T-helper 1 cell treated with Interleukin-12 subunit alpha and Interleukin-12 subunit beta and Interleukin-4 antibody, amounts not matched to agents 30 μg/mL and 1 μg/mL, for 36 hours (primary cell): Measurements from ENCODE around the gene C18orf63.
A peak's percentile ranks its signal among the peaks of the same experiment; 100 is the strongest.
"Not testable (repeated sequence)": the region's sequence is repeated elsewhere in the genome, so short reads cannot be mapped to it uniquely, and the experiment has no call there.

Source experiments
- H3K27ac Mint-ChIP-seq: one replicate; pipeline ENCODE4 v1.8.0; 2021; ENCODE audit warnings: mild to moderate bottlenecking, mixed read lengths
- H3K27me3 Mint-ChIP-seq: one replicate; pipeline ENCODE4 v1.8.0; 2021; ENCODE audit warnings: low read depth, mixed read lengths
- H3K36me3 Mint-ChIP-seq: one replicate; pipeline ENCODE4 v1.8.0; 2021; ENCODE audit warnings: low read depth, mixed read lengths
- H3K4me1 Mint-ChIP-seq: one replicate; pipeline ENCODE4 v1.8.0; 2021; ENCODE audit warnings: low read depth, mixed read lengths
- H3K4me3 Mint-ChIP-seq: one replicate; pipeline ENCODE4 v1.8.0; 2021; ENCODE audit warnings: mild to moderate bottlenecking, moderate library complexity, mixed read lengths
- H3K9me3 Mint-ChIP-seq: one replicate; pipeline ENCODE4 v1.8.0; 2021; ENCODE audit warnings: mixed read lengths

The C18orf63 gene

DNA sequence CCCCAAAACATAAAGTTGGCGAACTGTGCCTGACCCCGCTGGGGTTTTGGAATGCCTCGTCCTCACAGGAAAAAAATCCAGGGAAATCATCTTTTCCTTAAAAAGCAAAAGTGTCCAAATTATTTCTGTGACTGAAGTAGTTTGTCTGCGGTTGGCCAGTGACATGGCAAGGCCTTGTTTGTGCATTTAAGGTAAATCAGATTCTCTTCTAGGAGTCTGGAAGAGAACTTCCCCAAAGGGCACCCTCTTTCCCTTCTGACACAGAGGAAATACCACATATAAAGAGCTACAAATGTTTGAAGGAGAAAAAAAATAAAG, 23.1 kb upstream of the C18orf63 start:
- Mint-ChIP-seq H3K27ac (no peak overlapping the region), H3K4me1 (peaks cover 8% of the 10 kb centered on the region), H3K36me3 (peaks cover 5% of the 10 kb centered on the region), H3K27me3 (peaks cover 7% of the 10 kb centered on the region), H3K9me3 (no peaks in the 10 kb centered on the region), H3K4me3 (peak overlapping the region; percentile 89)

DNA sequence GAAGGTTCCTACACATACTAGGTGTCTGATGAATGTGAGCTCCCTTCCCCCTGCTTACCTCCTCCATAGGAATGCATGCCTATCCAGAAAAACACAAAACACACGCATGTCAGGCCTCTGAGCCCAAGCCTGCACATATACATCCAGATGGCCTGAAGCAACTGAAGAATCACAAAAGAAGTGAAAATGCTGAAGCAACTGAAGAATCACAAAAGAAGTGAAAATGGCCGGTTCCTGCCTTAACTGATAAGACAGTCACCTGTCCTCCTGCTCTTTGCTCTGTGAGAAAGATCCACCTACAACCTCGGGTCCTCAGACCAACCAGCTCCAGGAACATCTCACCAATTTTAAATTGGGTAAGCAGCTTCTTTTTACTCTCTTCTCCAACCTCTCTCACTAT, 22.7 kb upstream of the C18orf63 start:
- not testable (repeated sequence) for H3K27ac Mint-ChIP-seq, H3K4me1 Mint-ChIP-seq, H3K27me3 Mint-ChIP-seq, H3K36me3 Mint-ChIP-seq, H3K9me3 Mint-ChIP-seq
- peak overlapping the region; percentile 29 for H3K4me3 Mint-ChIP-seq

DNA sequence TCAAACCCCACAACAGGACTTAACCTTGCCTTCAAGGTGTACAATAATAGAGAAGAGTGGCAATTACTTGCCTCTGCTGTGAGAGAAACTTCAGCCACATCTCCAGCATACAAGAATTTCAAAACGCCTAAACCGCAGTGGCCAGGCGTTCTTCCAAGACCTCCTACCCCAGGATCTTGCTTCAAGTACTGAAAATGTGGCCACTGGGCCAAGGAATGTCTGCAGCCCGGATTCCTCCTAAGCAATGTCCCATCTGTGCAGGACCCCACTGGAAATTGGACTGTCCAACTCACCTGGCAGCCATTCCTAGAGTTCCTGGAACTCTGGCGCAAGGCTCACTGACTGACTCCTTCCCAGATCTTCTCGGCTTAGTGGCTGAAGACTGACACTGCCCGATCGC, 21.1 kb upstream of the C18orf63 start:
- Mint-ChIP-seq H3K27me3 (peaks cover 11% of the 10 kb centered on the region), H3K9me3 (no peaks in the 10 kb centered on the region), H3K4me1 (peaks cover 8% of the 10 kb centered on the region), H3K4me3 (no peak overlapping the region), H3K36me3 (peaks cover 5% of the 10 kb centered on the region), H3K27ac (no peak overlapping the region)

DNA sequence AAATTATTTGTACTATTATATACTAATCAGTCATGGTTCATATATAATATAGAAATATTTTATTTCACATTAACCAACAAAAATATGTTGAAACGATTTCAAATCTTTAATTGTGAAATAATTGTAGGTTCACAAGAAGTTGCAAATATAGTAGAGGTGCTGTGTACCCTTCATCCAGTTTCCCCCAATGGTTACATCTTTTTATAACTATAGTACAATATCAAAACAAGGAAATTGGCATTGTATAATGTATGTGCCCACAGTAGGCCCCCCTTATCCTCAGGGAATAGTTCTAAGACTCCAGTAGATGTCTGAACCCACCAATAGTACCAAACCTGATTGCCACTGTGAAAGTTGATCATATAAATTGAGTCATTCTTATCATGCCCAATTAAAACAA, 16.5 kb upstream of the C18orf63 start:
- Mint-ChIP-seq H3K9me3 (no peaks in the 10 kb centered on the region), H3K4me3 (no peak overlapping the region), H3K27me3 (peaks cover 37% of the 10 kb centered on the region), H3K36me3 (no peaks in the 10 kb centered on the region), H3K4me1 (no peaks in the 10 kb centered on the region), H3K27ac (no peak overlapping the region)

DNA sequence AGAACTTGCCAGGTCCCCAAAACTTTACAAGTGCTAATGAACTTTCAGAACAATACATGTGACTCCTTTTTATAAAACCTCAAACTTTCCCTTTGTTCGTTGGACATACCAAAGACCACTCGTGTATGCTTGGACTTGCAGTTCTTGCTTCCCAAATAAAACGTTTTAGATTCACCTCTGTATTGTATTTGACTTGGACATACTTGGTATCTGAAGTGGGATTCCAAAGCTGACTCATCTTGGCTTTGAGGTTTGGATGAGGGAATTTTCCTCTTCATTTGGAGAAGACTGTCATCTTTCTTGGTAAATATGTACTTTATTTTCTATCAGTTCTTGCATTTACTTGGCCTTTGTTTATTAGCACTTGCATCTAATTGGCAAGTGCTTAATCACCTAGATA, 15.9 kb upstream of the C18orf63 start:
- no peaks in the 10 kb centered on the region for H3K4me1 Mint-ChIP-seq
- peaks cover 42% of the 10 kb centered on the region for H3K27me3 Mint-ChIP-seq
- H3K4me3 Mint-ChIP-seq: no peak overlapping the region
- no peaks in the 10 kb centered on the region for H3K9me3 Mint-ChIP-seq
- H3K27ac Mint-ChIP-seq: no peak overlapping the region
- no peaks in the 10 kb centered on the region for H3K36me3 Mint-ChIP-seq

DNA sequence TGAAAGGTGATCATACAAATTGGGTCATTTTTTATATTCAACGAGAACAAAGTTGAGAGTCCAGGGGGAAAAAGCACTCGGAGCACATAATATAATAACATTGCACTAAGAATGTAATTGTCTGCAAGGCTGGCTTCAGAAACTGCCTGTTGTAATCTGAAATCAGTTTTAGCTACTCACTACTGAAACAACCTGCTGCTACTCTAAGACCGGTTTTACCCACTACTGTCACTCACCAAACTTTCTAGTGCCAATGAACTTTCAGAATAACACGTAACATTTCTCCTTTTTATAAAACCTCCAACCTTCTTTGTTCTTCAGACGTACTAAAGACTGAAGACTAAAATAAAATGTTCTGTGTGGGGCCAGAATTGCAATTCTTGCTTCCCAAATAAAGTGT, 12.3 kb upstream of the C18orf63 start:
- Mint-ChIP-seq H3K4me1 (no peaks in the 10 kb centered on the region), H3K27me3 (peaks cover 61% of the 10 kb centered on the region), H3K4me3 (no peak overlapping the region), H3K9me3 (no peaks in the 10 kb centered on the region), H3K27ac (no peak overlapping the region), H3K36me3 (no peaks in the 10 kb centered on the region)

DNA sequence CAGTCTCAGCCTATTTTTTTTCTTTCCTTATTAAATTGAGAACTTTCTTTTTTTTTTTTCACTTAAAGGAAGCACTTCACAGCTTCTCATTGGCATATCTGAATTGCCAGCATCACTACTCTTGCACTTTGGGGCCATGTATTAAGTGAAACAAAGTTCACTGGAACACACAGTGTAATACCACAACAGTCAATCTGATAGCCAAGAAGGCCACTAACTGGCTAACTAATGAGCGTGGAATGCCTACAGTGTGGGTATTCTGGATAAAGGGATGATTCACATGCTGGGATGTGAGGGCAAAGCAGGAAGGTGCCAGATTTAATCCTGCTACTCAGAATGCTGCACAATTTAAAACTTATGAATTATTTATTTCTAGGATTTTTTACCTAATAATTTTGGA, 11.7 kb upstream of the C18orf63 start:
- Mint-ChIP-seq H3K36me3 (no peaks in the 10 kb centered on the region), H3K4me1 (no peaks in the 10 kb centered on the region), H3K4me3 (no peak overlapping the region), H3K27ac (no peak overlapping the region), H3K9me3 (no peaks in the 10 kb centered on the region), H3K27me3 (peaks cover 60% of the 10 kb centered on the region)

DNA sequence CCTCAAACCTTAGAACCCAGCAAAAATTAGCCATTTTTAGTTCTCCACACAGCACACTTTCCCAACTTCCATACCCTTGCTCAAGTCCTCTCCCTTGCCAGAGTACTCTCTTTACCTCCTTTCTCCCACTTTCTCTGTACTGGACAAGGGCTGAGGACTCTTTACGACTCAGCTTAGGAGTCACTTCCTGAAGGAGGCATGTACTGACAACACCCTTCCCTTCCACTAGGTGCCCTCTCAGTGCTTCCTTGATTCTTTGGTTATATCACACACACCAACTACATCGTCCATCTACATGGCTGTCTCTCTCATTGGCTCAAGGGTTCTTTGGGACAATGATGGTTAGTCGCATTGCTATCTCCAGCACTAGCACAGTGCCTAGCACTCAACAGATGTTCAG, 5.2 kb upstream of the C18orf63 start:
- H3K27me3 Mint-ChIP-seq: peaks cover 36% of the 10 kb centered on the region
- H3K36me3 Mint-ChIP-seq: no peaks in the 10 kb centered on the region
- no peak overlapping the region for H3K4me3 Mint-ChIP-seq
- no peaks in the 10 kb centered on the region for H3K9me3 Mint-ChIP-seq
- no peak overlapping the region for H3K27ac Mint-ChIP-seq
- no peaks in the 10 kb centered on the region for H3K4me1 Mint-ChIP-seq

DNA sequence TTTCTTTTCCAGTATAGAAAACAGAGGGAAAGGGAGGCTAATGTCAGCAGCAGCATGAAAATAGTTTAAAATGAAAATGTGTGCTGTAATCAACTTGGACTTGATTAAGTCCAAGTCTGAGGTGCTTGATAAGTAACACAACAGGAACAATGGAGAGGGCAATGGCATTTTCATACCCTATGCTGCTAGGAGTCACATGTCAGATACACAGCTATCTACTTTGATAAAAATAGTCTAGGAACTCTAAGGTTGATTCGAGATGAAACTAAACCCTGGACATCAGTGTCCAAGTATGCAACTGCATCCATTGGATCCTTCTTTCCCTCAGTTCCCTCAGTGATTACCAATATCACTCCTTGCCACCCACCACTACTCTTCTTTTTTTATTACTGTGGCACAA, 4.6 kb upstream of the C18orf63 start:
- no peak overlapping the region for H3K4me3 Mint-ChIP-seq
- H3K9me3 Mint-ChIP-seq: no peaks in the 10 kb centered on the region
- H3K27ac Mint-ChIP-seq: no peak overlapping the region
- no peaks in the 10 kb centered on the region for H3K4me1 Mint-ChIP-seq
- peaks cover 30% of the 10 kb centered on the region for H3K27me3 Mint-ChIP-seq
- no peaks in the 10 kb centered on the region for H3K36me3 Mint-ChIP-seq

DNA sequence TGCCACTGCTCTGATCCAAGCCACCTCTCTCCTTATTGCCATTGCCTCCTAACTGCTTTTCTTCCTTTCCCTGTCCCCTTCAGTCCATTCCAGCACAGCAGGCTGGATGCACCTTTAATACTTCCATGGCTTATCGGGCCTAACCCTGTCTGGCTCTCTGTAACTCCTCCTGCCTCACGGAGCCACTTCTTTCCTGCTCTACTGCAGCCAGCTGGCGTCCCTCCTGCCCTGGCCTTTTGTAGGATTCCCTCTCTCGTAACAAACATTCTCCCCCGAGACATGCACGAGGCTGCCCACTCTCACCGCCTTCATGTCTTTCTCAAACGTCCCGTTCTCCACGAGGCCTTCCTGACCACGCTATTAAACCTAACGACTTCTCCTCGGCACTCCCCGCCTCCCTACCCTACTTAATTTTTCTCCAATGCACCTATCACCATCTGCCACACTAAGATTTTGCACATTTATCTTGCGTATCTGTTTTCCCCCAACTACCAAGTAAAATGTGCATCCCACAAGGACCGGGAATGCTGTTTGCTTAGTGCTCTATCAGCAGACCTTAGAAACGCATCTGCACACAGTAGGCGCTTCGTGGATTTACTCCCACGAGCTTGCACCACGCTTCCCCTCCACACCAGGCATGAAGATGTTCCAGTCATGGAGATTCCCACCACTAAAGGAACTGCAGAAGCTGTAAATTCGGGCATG, 728 bp upstream of the C18orf63 start:
- Mint-ChIP-seq H3K27me3 (peaks cover 18% of the 10 kb centered on the region), H3K4me3 (no peak overlapping the region), H3K4me1 (no peaks in the 10 kb centered on the region), H3K9me3 (no peaks in the 10 kb centered on the region), H3K27ac (no peak overlapping the region), H3K36me3 (no peaks in the 10 kb centered on the region)

DNA sequence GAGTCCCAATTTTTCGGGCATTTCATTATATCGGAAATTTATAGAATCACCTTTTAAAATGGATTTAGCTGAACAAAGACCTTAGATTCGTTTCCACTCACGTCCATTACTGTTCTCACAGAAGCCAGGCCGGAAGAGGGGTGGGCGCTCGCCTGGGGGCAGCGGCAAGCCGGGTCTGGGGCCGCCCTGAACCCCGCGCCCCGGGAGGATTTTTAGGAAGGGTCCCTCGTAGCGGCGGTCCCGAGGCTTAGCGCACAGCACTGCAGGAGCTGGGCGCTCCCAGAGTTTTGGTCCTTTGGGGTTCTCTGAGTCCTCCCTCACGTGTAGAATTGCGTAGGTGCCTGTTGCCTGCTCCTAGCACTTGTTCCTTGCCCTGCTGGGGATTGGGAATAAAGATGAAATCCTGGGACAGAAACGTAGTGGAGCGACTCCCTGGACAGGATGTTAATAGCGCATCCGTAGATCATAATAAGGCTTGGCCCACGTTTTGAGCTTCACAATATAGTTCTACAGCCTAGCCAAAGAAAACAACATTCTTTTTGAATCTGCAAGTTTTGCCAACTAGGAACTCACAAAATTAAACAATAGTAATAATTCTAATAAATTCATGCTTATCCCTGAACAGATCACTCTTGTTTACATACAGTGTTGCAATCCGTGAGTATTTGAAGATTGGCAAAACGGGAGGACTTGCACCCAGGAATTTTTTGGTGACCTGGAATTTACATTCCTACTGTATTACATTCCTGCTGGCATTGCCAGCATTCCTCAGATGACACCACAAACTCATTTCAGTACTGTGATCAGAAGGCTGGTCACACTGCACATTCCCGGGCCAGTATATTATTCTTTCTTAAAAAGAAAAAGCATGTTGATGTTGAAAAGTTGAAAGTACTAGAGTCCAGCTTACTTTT, 875 bp downstream of the C18orf63 start:
- no peak overlapping the region for H3K27ac Mint-ChIP-seq
- H3K4me1 Mint-ChIP-seq: no peaks in the 10 kb centered on the region
- H3K36me3 Mint-ChIP-seq: no peaks in the 10 kb centered on the region
- no peak overlapping the region for H3K4me3 Mint-ChIP-seq
- no peaks in the 10 kb centered on the region for H3K9me3 Mint-ChIP-seq
- H3K27me3 Mint-ChIP-seq: peaks cover 18% of the 10 kb centered on the region

DNA sequence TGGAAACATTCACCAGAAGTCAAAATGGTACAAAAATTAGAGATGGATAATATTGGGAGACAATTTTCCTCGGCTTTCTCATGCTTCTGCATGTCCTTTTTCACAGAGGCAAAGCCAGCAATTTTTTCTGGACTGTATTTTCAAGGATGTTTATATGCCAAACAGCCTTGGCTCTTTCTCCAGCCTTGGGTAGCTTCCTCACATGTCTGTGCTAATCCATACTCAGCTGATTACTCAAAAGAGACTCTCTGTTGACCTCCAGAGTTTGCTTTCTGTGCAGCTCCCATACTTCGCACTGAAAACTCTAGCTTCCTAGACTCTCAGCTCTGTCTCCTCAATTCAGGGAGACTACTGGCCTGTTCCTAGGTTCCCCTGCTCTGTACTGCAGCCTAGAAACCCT, 10.6 kb downstream of the C18orf63 start:
- Mint-ChIP-seq H3K4me3 (no peak overlapping the region), H3K27ac (no peak overlapping the region), H3K4me1 (no peaks in the 10 kb centered on the region), H3K36me3 (no peaks in the 10 kb centered on the region), H3K9me3 (no peaks in the 10 kb centered on the region), H3K27me3 (peaks cover 25% of the 10 kb centered on the region)

DNA sequence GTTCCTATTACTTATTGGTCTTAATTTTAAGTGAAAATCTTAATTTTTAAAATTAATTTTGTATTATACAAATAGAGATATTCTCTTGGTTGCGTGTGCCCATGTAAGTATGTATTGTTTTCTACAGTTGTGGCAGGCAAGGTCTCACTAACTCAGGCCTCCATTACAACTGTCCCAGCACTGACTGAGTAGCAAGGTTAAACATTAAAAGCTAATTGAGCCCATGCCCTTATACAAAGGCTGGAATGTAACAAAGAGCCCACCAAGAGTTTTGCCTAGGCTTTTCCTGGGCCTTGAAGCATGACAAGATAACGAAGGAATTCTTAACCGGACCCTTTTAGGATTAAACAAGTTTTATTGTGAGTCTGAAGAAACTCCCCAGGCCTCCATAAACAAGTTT, 11.2 kb downstream of the C18orf63 start:
- H3K27ac Mint-ChIP-seq, H3K36me3 Mint-ChIP-seq, H3K4me1 Mint-ChIP-seq, H3K9me3 Mint-ChIP-seq, H3K4me3 Mint-ChIP-seq: not testable (repeated sequence)
- H3K27me3 Mint-ChIP-seq: peaks cover 24% of the 10 kb centered on the region

DNA sequence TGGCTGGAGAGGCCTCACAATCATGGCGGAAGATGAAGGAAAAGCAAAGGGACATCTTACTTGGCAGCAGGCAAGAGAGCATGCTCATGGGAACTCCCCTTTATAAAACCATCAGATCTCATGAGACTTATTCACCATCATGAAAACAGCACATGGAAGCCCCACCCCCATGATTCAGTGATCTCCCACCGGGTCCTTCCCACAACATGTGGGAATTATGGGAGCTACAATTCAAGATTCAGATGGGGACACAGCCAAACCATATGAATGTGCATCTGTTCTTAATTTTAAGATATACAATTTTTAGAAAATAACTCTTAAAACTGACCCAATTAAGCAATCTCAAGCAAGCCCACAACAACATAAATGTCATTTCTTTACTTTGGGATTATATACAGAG, 12.6 kb downstream of the C18orf63 start:
- H3K36me3 Mint-ChIP-seq: no peaks in the 10 kb centered on the region
- H3K4me3 Mint-ChIP-seq: no peak overlapping the region
- peaks cover 2% of the 10 kb centered on the region for H3K9me3 Mint-ChIP-seq
- H3K4me1 Mint-ChIP-seq: no peaks in the 10 kb centered on the region
- peaks cover 21% of the 10 kb centered on the region for H3K27me3 Mint-ChIP-seq
- H3K27ac Mint-ChIP-seq: no peak overlapping the region

DNA sequence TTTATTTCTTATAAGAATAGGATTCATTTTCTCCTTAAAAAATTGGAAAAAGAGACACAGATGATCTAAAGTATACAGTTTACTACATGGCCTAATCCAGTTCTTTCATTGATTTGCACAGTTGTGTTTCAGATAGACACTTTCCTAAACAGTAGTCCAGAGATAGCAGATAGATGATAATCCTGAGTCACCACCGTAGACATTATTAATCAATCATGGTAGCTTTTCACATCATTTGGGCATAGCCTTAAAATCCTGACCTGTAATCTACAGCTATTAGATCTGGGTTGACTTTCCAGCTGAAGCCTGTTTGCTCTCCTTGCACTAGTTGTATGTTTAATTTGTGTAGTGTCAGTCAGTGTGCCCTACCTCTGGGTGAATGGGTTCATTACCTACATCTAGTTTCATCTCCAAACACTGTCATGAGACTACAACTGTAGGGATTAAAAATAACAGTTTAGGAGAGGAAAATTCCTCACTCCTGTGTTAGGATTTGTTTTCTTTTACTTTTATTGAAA, 14.1 kb downstream of the C18orf63 start:
- Mint-ChIP-seq H3K27ac (no peak overlapping the region), H3K27me3 (peaks cover 20% of the 10 kb centered on the region), H3K36me3 (no peaks in the 10 kb centered on the region)

More for the DNA sequence above, 14.1 kb downstream of the C18orf63 start:
- no peak overlapping the region for H3K4me3 Mint-ChIP-seq
- H3K4me1 Mint-ChIP-seq: no peaks in the 10 kb centered on the region
- peaks cover 2% of the 10 kb centered on the region for H3K9me3 Mint-ChIP-seq
